ENCODE data around the gene PMEPA1.

PMEPA1 gene

DNA sequence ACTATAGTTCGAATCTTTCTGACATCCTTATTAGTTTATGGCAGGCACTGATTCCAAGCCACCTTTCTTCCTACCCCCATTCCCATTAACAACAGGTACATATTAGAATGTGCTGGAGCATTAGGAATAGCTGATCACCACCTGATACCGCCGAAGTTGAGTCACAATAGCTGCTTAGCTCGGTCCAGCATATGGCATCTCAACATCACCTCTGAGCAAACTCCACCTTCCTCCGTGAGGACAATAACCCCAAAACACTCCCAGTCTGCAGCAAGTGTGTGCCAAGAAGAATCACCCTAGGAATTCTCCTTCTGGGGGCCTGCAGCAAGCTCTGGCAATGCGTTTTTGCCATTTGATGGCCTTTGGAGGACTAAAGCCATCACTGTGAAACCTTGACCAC, 8.7 kb downstream of the PMEPA1 start:
- H2AFZ ChIP-seq: no peak overlapping the region
- no peak overlapping the region for H3K9ac ChIP-seq
- no peaks in the 10 kb centered on the region for H3K9me3 ChIP-seq (ENCODE audit: control insufficient read depth, low read length)
- no peak overlapping the region for H3K4me2 ChIP-seq (ENCODE audit: low read length)
- no peak overlapping the region for H3K27ac ChIP-seq
- no peak overlapping the region for H3K4me3 ChIP-seq (ENCODE audit: low read depth, low read length)
- TF ChIP-seq, protein P1, sequence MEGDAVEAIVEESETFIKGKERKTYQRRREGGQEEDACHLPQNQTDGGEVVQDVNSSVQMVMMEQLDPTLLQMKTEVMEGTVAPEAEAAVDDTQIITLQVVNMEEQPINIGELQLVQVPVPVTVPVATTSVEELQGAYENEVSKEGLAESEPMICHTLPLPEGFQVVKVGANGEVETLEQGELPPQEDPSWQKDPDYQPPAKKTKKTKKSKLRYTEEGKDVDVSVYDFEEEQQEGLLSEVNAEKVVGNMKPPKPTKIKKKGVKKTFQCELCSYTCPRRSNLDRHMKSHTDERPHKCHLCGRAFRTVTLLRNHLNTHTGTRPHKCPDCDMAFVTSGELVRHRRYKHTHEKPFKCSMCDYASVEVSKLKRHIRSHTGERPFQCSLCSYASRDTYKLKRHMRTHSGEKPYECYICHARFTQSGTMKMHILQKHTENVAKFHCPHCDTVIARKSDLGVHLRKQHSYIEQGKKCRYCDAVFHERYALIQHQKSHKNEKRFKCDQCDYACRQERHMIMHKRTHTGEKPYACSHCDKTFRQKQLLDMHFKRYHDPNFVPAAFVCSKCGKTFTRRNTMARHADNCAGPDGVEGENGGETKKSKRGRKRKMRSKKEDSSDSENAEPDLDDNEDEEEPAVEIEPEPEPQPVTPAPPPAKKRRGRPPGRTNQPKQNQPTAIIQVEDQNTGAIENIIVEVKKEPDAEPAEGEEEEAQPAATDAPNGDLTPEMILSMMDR (IDR thresholded peaks at IDR 0.05): no peak
- no peaks in the 10 kb centered on the region for H3K36me3 ChIP-seq (ENCODE audit: control insufficient read depth, insufficient read depth, low read length)
- no peaks in the 10 kb centered on the region for H3K27me3 ChIP-seq (ENCODE audit: control insufficient read depth, insufficient read depth, low read length)
- H3K79me2 ChIP-seq: no peaks in the 10 kb centered on the region
- H3K4me1 ChIP-seq: no peaks in the 10 kb centered on the region

- Histone ChIP-seq H3K4me3 (ENCODE audit: low read depth, low read length) (no peak overlapping the region), H3K4me2 (ENCODE audit: low read length) (no peak overlapping the region), H3K27ac (no peak overlapping the region), H2AFZ (no peak overlapping the region), H3K9me3 (ENCODE audit: control insufficient read depth, low read length) (no peaks in the 10 kb centered on the region), H3K36me3 (ENCODE audit: control insufficient read depth, insufficient read depth, low read length) (no peaks in the 10 kb centered on the region), H3K79me2 (no peaks in the 10 kb centered on the region), H3K27me3 (ENCODE audit: control insufficient read depth, insufficient read depth, low read length) (no peaks in the 10 kb centered on the region), H3K9ac (no peak overlapping the region), H3K4me1 (no peaks in the 10 kb centered on the region)
- TF ChIP-seq, protein P1 (IDR thresholded peaks at IDR 0.05): no peak
Observed at GRCh38 chr20:57699395-57699794, 10.4 kb downstream of the PMEPA1 start.

GRCh38 chr20:57698867-57699275, 10.9 kb downstream of the PMEPA1 start:
- no peak overlapping the region for H2AFZ ChIP-seq
- H3K4me2 ChIP-seq (ENCODE audit: low read length): no peak overlapping the region
- H3K27me3 ChIP-seq (ENCODE audit: control insufficient read depth, insufficient read depth, low read length): no peaks in the 10 kb centered on the region
- H3K27ac ChIP-seq: no peak overlapping the region
- no peak overlapping the region for H3K9ac ChIP-seq
- no peaks in the 10 kb centered on the region for H3K4me1 ChIP-seq
- H3K36me3 ChIP-seq (ENCODE audit: control insufficient read depth, insufficient read depth, low read length): no peaks in the 10 kb centered on the region
- H3K4me3 ChIP-seq (ENCODE audit: low read depth, low read length): no peak overlapping the region
- TF ChIP-seq, protein P1 (IDR thresholded peaks at IDR 0.05): no peak
- no peaks in the 10 kb centered on the region for H3K9me3 ChIP-seq (ENCODE audit: control insufficient read depth, low read length)
- H3K79me2 ChIP-seq: no peaks in the 10 kb centered on the region

GRCh38 chr20:57698116-57698866, 11.5 kb downstream of the PMEPA1 start:
- H3K27ac ChIP-seq: no peak overlapping the region
- no peaks in the 10 kb centered on the region for H3K36me3 ChIP-seq (ENCODE audit: control insufficient read depth, insufficient read depth, low read length)
- H3K27me3 ChIP-seq (ENCODE audit: control insufficient read depth, insufficient read depth, low read length): no peaks in the 10 kb centered on the region
- no peak overlapping the region for H3K4me2 ChIP-seq (ENCODE audit: low read length)
- H3K4me1 ChIP-seq: no peaks in the 10 kb centered on the region
- no peak overlapping the region for H3K4me3 ChIP-seq (ENCODE audit: low read depth, low read length)
- H3K9ac ChIP-seq: no peak overlapping the region
- TF ChIP-seq, protein P1 (IDR thresholded peaks at IDR 0.05): no peak
- H3K9me3 ChIP-seq (ENCODE audit: control insufficient read depth, low read length): no peaks in the 10 kb centered on the region
- H2AFZ ChIP-seq: no peak overlapping the region
- no peaks in the 10 kb centered on the region for H3K79me2 ChIP-seq

GRCh38 chr20:57697543-57697942, 12.3 kb downstream of the PMEPA1 start:
- Histone ChIP-seq H3K4me1 (peaks cover 2% of the 10 kb centered on the region), H3K36me3 (ENCODE audit: control insufficient read depth, insufficient read depth, low read length) (no peaks in the 10 kb centered on the region)

More at GRCh38 chr20:57697543-57697942, 12.3 kb downstream of the PMEPA1 start:
- Histone ChIP-seq H3K9ac (no peak overlapping the region), H3K79me2 (no peaks in the 10 kb centered on the region), H3K4me2 (ENCODE audit: low read length) (no peak overlapping the region), H2AFZ (no peak overlapping the region), H3K9me3 (ENCODE audit: control insufficient read depth, low read length) (no peaks in the 10 kb centered on the region), H3K4me3 (ENCODE audit: low read depth, low read length) (no peak overlapping the region), H3K27ac (no peak overlapping the region), H3K27me3 (ENCODE audit: control insufficient read depth, insufficient read depth, low read length) (no peaks in the 10 kb centered on the region)
- TF ChIP-seq, protein P1 (IDR thresholded peaks at IDR 0.05): no peak
